IPS-NIHi7 (cell line): ENCODE measurements around the gene SDHA.
A peak's percentile ranks its signal among the peaks of the same experiment; 100 is the strongest.
"Not testable (repeated sequence)": the region's sequence is repeated elsewhere in the genome, so short reads cannot be mapped to it uniquely, and the experiment has no call there.

Experiments used
- DNase-seq: peaks from one replicate; pipeline ENCODE4 v3.0.0; 2012; ENCODE audit warnings: mixed read lengths; ENCODE audit errors: extremely low spot score

Gene SDHA

GRCh38 chr5:198516-199196 is 19.5 kb upstream of the SDHA start:
- DNase-seq: no peak

- DNase-seq: no peak
Measured at GRCh38 chr5:199197-199949, 18.7 kb upstream of the SDHA start.

GRCh38 chr5:199950-200645 is 18.0 kb upstream of the SDHA start:
- no peak for DNase-seq

GRCh38 chr5:200985-201384 is 17.1 kb upstream of the SDHA start:
- DNase-seq: no peak

- DNase-seq: no peak
Measured at GRCh38 chr5:201672-202071, 16.4 kb upstream of the SDHA start.

GRCh38 chr5:203246-203930 is 14.7 kb upstream of the SDHA start:
- no peak for DNase-seq

DNA sequence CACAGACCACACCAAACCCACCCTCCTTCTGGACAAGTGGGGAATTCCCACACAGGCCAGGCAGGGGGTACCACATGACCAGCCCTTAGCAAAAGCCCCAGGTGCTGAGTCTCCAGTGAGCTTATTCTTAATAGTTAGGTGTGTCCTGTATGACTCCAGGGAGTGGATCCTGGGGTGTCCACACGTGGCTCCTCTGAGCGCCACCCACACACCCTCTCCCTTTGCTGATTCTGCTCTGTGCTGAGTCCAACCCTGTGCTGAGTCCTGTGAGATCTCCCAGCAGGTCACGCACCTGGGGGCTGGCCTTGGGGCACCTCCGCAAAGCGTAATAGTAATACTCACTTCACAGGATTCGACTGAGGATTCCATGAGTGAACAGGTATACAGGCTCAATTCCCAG is 14.1 kb upstream of the SDHA start:
- DNase-seq: no peak

DNA sequence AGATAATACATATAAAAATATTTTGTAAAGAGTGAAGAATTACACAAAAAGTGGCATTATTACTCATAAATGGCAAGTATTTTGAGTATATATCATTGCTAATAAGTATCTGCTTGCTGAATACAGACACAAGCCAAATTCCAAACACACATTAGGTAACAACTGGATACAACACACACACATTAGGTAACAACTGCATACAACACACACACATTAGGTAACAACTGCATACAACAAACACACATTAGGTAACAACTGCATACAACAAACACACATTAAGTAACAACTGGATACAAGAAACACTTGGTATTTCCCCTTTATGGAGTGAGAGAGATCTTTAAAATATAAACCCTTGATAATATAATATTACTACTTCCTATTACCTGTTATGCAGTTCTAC is 13.7 kb upstream of the SDHA start:
- DNase-seq: no peak

GRCh38 chr5:204966-205670 is 13.0 kb upstream of the SDHA start:
- no peak for DNase-seq

GRCh38 chr5:206406-206805 is 11.7 kb upstream of the SDHA start:
- peak; percentile 11 for DNase-seq

- peak; percentile 16 for DNase-seq
Measured at GRCh38 chr5:206927-207536, 11.1 kb upstream of the SDHA start.

GRCh38 chr5:207599-207998 is 10.5 kb upstream of the SDHA start:
- DNase-seq: peak; percentile 20

DNA sequence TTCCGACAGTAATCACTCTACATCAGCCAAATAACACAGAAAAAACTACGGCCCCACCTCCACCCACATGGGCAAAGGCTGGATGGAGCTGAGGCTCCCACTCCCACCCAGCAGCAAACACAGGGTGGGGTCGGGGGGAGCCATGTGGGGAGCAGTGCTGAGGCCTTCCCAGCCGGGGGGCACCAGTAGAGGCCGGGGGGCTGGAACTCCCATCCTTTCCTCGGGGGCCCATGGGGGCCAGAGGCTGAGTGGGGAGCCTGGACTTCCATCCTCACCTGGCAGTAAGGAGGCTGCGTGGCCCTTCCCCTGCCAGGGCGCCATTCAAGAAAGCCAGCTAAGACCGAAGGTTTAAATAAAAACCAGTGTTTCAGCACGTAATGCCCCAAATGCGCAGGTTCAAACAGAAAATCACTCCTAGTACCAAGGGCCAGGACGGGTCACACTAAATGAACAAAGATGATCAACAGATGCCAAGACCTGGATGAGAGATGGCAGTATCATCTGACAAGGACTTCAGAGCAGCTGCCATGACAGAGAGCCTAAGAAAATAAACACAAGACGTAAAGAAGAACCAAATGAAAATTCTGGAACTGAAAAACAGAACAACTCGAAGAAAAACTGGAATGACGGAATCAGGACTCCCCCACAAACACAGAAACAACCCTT is 9.5 kb upstream of the SDHA start:
- DNase-seq: peak; percentile 6

GRCh38 chr5:213803-214395 is 4.2 kb upstream of the SDHA start:
- no peak for DNase-seq

DNA sequence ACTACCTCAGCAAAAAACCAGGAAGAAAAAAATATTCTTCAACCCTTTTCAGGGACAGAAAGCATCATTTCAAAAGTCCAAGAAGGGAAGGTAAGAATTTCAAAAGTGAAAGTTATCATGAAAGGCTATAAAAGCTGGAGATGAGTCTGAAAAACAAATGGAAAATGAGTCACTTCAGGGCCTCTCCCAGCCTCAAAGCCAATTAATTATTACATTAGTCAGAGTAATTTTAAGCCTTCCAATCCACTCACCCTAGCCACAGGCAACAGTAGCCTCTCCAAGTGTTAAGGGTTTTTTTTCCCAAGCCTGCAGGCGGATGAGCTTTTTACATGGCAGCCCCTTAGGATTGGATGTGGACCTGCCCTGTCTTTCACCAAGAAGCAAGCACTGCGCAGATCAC is 2.9 kb upstream of the SDHA start:
- DNase-seq: not testable (repeated sequence)

DNA sequence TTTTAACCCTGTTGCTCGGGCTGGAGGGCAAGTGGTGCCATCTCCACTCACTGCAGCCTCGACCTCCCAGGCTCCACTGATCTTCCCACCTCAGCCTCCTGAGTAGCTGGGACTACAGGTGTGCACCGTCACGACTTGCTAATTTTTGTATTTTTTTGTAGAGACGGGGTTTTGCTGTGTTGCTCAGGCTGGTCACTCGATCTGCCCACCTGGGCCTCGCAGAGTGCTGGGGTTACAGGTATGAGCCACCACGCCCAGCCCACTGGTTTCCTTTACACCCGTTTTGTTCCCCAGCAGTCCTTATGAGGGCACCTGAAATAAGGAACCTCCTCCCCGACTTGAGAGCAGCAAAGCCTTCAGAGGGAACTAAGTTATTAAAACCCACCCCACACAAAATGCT is 2.0 kb upstream of the SDHA start:
- DNase-seq: not testable (repeated sequence)

- peak; percentile 17 for DNase-seq
Measured at GRCh38 chr5:218457-219291, 554 bp downstream of the SDHA start.

- DNase-seq: peak; percentile 17
Measured at GRCh38 chr5:219460-219863, 1.3 kb downstream of the SDHA start.

- no peak for DNase-seq
Measured at GRCh38 chr5:219991-220390, 1.9 kb downstream of the SDHA start.
